ENCODE results near the gene ZNF385D. TPM values are rescaled to one million over a fixed set of nuclear protein-coding genes. Genes with fewer than 3 reads are reported as not detected.

ZNF385D gene, protein sequence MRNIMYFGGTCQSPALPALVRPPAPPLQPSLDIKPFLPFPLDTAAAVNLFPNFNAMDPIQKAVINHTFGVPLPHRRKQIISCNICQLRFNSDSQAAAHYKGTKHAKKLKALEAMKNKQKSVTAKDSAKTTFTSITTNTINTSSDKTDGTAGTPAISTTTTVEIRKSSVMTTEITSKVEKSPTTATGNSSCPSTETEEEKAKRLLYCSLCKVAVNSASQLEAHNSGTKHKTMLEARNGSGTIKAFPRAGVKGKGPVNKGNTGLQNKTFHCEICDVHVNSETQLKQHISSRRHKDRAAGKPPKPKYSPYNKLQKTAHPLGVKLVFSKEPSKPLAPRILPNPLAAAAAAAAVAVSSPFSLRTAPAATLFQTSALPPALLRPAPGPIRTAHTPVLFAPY
- not detected for total RNA-seq

GRCh38 chr3:21750831-21751391 is at the start of gene ZNF385D:
Gene ZNF385D (minus strand): TSS chr3:21751210. CDS start chr3:21750916, 294 bp downstream.
- Mint-ChIP-seq H3K9me3 (peaks cover 2 to 5% of the 10 kb centered on the region in 2 donors), H3K27ac (no peak within 1 kb of the TSS), H3K27me3 (ENCODE audit: low read depth) (peaks cover 5% of the 10 kb centered on the region), H3K36me3 (ENCODE audit: insufficient read depth in 2 of 2) (no peaks in the 10 kb centered on the region), H3K4me1 (ENCODE audit: low read depth) (no peaks in the 10 kb centered on the region), H3K4me3 (no peak within 1 kb of the TSS)
- ATAC-seq (replicated peaks in 1 of 2) = no peak
- no peak for DNase-seq

DNA sequence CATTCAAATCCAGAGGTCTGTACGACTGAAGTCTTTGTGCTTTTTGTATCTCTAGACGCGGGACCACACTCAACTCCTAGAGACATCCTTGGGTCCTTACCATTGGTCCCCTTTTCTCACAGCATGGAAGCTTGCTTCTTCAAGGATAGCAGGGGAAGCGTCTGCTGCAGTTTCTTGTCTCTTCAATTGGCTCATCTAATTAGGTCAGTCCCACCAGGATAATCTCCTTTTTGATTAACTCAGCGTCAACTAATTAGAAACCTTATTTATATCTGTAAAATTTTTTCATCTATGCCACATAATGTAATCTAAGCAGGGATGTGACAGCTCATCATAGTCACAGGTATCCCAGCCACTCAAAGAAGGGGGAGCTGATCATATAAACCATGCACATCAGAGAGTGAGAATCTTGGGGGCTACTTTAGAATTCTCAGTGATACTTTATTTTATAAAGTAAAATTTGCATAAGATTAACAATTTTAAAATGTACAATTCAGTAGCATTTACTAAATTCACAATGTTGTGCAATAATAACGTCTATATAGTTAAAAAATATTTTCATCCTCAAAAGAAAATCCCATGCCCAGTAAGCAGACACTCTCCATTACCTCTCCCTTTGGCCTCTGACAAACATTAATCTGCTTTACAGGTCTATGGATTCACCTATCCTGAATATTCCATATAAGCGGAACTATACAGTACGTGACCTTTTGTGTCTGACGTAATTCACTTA is 47.5 kb upstream of the ZNF385D start:
- no peak for ATAC-seq (replicated peaks in 1 of 2)
- no peak for DNase-seq
- no peak overlapping the region for H3K4me3 Mint-ChIP-seq
- peaks cover 0 to 2% of the 10 kb centered on the region in 2 donors for H3K36me3 Mint-ChIP-seq (ENCODE audit: insufficient read depth in 2 of 2)
- H3K9me3 Mint-ChIP-seq = peaks cover 9 to 13% of the 10 kb centered on the region in 2 donors
- no peak overlapping the region for H3K27ac Mint-ChIP-seq
- H3K27me3 Mint-ChIP-seq (ENCODE audit: low read depth) = no peaks in the 10 kb centered on the region
- H3K4me1 Mint-ChIP-seq (ENCODE audit: low read depth) = no peaks in the 10 kb centered on the region

GRCh38 chr3:21795921-21796320 is 44.9 kb upstream of the ZNF385D start:
- Mint-ChIP-seq H3K4me3 (no peak overlapping the region), H3K4me1 (ENCODE audit: low read depth) (no peaks in the 10 kb centered on the region), H3K9me3 (peaks cover 8 to 9% of the 10 kb centered on the region in 2 donors), H3K36me3 (ENCODE audit: insufficient read depth in 2 of 2) (peaks cover 0 to 2% of the 10 kb centered on the region in 2 donors), H3K27me3 (ENCODE audit: low read depth) (no peaks in the 10 kb centered on the region), H3K27ac (no peak overlapping the region)
- no peak for ATAC-seq (replicated peaks in 1 of 2)
- no peak for DNase-seq

DNA sequence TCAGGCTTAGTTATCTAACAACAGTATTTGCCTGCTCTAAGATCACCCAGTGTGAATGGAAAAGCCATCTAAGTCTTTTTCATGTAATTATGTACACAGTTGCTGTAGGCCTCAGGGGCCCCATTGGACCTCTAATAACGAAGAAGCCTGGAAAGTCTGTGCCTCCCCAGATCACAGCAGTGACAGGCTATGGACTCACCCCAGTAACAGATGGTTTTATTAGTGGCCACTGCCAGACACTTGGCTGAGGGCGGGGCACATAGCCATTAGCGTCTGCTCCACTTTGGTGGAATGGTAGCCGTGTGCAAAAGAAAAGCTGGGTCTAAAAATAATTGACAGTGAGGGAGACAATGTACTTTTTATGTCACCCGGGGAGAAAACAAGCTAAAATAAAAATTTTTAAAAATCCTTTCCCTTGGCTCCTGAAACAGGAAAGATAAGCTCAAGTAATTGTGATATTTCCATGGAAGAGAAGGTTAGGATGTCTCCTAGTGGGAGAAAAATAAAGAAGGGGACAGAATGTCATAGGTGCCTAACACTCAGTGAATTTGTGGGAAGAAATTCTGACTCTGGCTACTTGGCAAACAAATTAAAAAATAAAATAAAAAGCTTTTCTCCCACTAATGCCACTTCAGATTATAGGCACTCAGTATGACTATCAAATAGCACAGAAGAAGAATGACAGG is 44.3 kb upstream of the ZNF385D start:
- ATAC-seq (replicated peaks in 1 of 2) = no peak

GRCh38 chr3:21794291-21794690 is 43.3 kb upstream of the ZNF385D start:
- no peak for ATAC-seq (replicated peaks in 1 of 2)
- no peak for DNase-seq
- H3K27ac Mint-ChIP-seq = no peak overlapping the region
- no peak overlapping the region for H3K4me3 Mint-ChIP-seq
- H3K9me3 Mint-ChIP-seq = peaks cover 4 to 7% of the 10 kb centered on the region in 2 donors
- peaks cover 0 to 2% of the 10 kb centered on the region in 2 donors for H3K36me3 Mint-ChIP-seq (ENCODE audit: insufficient read depth in 2 of 2)
- no peaks in the 10 kb centered on the region for H3K4me1 Mint-ChIP-seq (ENCODE audit: low read depth)
- H3K27me3 Mint-ChIP-seq (ENCODE audit: low read depth) = no peaks in the 10 kb centered on the region

More for the DNA sequence above, 44.3 kb upstream of the ZNF385D start:
- peaks cover 0 to 2% of the 10 kb centered on the region in 2 donors for H3K36me3 Mint-ChIP-seq (ENCODE audit: insufficient read depth in 2 of 2)
- no peaks in the 10 kb centered on the region for H3K4me1 Mint-ChIP-seq (ENCODE audit: low read depth)
- no peaks in the 10 kb centered on the region for H3K27me3 Mint-ChIP-seq (ENCODE audit: low read depth)
- H3K4me3 Mint-ChIP-seq = no peak overlapping the region
- H3K9me3 Mint-ChIP-seq = peaks cover 6% of the 10 kb centered on the region in 2 donors
- no peak overlapping the region for H3K27ac Mint-ChIP-seq
- no peak for DNase-seq

DNA sequence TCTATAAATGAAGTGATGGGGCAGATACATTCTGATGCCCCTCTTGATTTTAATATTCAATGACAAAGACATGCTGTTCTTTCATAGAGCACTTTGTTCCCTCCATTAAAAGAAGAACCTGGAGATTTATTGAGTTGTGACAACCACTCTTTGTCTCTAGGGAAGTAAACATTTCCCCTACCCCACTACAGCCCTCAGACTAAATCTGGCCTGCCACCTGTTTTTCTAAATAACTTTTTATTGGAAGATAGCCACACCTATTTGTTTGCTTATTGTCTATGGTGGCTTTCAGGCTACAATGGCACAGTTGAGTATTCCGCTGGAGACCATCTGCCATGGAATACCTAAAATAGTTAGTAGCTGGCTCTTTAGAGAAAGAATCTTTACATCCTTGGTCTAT is 41.2 kb upstream of the ZNF385D start:
- no peak for ATAC-seq (replicated peaks in 1 of 2)

DNA sequence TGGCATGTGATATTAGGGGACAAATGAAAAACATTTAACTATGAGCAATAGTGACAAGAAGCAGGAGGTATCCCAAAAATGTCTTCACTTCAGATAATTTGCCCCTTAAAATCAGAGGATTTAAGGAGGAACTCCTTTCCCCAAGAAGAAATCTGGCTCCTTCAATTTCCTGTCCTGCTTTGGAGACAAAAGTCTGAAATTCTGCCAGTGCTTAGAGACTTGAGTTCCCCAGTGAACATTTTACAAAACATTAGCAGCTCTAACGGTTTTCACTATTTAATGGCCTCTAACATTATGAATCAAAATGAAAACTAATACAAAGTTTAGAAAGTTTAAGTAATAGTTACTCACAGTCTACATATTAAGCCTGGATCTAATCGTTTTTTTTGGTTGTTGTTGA is 40.3 kb upstream of the ZNF385D start:
- Mint-ChIP-seq H3K9me3 (peaks cover 3 to 8% of the 10 kb centered on the region in 2 donors), H3K4me1 (ENCODE audit: low read depth) (no peaks in the 10 kb centered on the region), H3K36me3 (ENCODE audit: insufficient read depth in 2 of 2) (peaks cover 0 to 3% of the 10 kb centered on the region in 2 donors), H3K4me3 (no peak overlapping the region), H3K27ac (no peak overlapping the region), H3K27me3 (ENCODE audit: low read depth) (no peaks in the 10 kb centered on the region)
- no peak for DNase-seq
- ATAC-seq (replicated peaks in 1 of 2) = no peak

More for the DNA sequence above, 41.2 kb upstream of the ZNF385D start:
- DNase-seq = no peak
- no peaks in the 10 kb centered on the region for H3K4me1 Mint-ChIP-seq (ENCODE audit: low read depth)
- H3K27me3 Mint-ChIP-seq (ENCODE audit: low read depth) = no peaks in the 10 kb centered on the region
- H3K9me3 Mint-ChIP-seq = peaks cover 3 to 8% of the 10 kb centered on the region in 2 donors
- peaks cover 0 to 3% of the 10 kb centered on the region in 2 donors for H3K36me3 Mint-ChIP-seq (ENCODE audit: insufficient read depth in 2 of 2)
- H3K4me3 Mint-ChIP-seq = no peak overlapping the region
- H3K27ac Mint-ChIP-seq = no peak overlapping the region

GRCh38 chr3:21790466-21790865 is 39.5 kb upstream of the ZNF385D start:
- peaks cover 0 to 11% of the 10 kb centered on the region in 2 donors for H3K9me3 Mint-ChIP-seq
- peaks cover 0 to 3% of the 10 kb centered on the region in 2 donors for H3K36me3 Mint-ChIP-seq (ENCODE audit: insufficient read depth in 2 of 2)
- no peaks in the 10 kb centered on the region for H3K4me1 Mint-ChIP-seq (ENCODE audit: low read depth)
- ATAC-seq (replicated peaks in 1 of 2) = no peak
- H3K27ac Mint-ChIP-seq = no peak overlapping the region
- DNase-seq = no peak
- H3K27me3 Mint-ChIP-seq (ENCODE audit: low read depth) = no peaks in the 10 kb centered on the region
- H3K4me3 Mint-ChIP-seq = no peak overlapping the region

DNA sequence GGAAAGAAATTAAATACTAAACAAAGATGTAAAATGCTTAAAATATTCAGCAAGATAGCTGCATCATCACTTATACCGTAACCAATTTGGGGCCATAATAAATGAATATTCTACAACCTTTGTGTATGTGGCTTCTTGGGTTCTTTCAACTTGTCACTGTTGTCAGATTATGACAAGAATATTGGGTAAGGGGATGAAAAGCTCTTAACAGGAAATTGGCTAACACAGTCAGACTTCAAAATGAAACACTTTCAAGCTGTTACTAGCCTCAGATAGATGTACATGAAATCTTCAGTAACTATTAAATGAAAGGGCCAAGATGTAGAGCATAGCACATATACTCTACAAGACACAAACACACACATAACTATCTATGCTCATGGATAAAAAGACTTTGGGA is 38.7 kb upstream of the ZNF385D start:
- Mint-ChIP-seq H3K4me3 (no peak overlapping the region), H3K27ac (no peak overlapping the region)

GRCh38 chr3:21786438-21786797 is 35.4 kb upstream of the ZNF385D start:
- Mint-ChIP-seq H3K9me3 (peaks cover 0 to 9% of the 10 kb centered on the region in 2 donors), H3K27me3 (ENCODE audit: low read depth) (no peaks in the 10 kb centered on the region), H3K4me3 (no peak overlapping the region), H3K36me3 (ENCODE audit: insufficient read depth in 2 of 2) (peaks cover 0 to 3% of the 10 kb centered on the region in 2 donors), H3K4me1 (ENCODE audit: low read depth) (no peaks in the 10 kb centered on the region), H3K27ac (no peak overlapping the region)
- no peak for ATAC-seq (replicated peaks in 1 of 2)
- DNase-seq = no peak

More for the DNA sequence above, 38.7 kb upstream of the ZNF385D start:
- peaks cover 0 to 12% of the 10 kb centered on the region in 2 donors for H3K9me3 Mint-ChIP-seq
- DNase-seq = no peak
- H3K27me3 Mint-ChIP-seq (ENCODE audit: low read depth) = no peaks in the 10 kb centered on the region
- ATAC-seq (replicated peaks in 1 of 2) = no peak
- no peaks in the 10 kb centered on the region for H3K4me1 Mint-ChIP-seq (ENCODE audit: low read depth)
- peaks cover 0 to 3% of the 10 kb centered on the region in 2 donors for H3K36me3 Mint-ChIP-seq (ENCODE audit: insufficient read depth in 2 of 2)

DNA sequence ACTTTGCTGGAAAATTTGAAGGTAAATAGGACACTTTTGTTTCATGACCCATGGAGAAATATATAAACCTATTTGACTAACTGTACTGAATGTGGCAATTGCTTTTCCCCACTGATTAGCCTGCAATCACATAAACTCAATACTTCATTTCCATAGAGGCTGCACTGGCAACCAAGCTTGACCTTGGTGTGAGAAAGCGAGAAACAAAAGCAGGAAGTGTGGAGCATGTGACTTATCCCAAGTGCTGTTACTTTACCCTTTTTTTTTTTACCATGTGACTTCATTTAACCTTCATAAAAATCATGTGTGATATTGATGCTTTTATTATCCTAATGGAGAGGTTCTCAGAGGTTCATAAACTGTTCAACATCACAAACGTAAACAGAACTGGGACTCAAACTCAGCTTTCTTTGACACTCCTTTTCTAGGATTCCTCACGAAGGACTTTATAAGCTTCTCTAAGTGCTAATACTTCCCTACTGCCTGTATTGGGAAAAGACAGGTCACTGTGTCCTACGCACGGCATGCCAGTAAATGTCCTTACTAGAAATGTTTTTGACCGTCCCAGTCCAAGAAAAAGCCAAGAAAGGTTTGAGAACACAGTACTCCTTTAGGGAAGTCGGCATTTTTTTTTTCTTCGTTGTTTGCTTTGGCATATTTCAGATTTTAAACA is 34.9 kb upstream of the ZNF385D start:
- no peak for DNase-seq
- Mint-ChIP-seq H3K4me3 (no peak overlapping the region), H3K9me3 (peaks cover under 1 to 9% of the 10 kb centered on the region in 2 donors), H3K4me1 (ENCODE audit: low read depth) (no peaks in the 10 kb centered on the region), H3K27me3 (ENCODE audit: low read depth) (no peaks in the 10 kb centered on the region), H3K27ac (no peak overlapping the region), H3K36me3 (ENCODE audit: insufficient read depth in 2 of 2) (peaks cover 0 to 3% of the 10 kb centered on the region in 2 donors)
- ATAC-seq (replicated peaks in 1 of 2) = no peak

- Mint-ChIP-seq H3K27me3 (ENCODE audit: low read depth) (no peaks in the 10 kb centered on the region), H3K9me3 (peaks cover 1 to 7% of the 10 kb centered on the region in 2 donors), H3K4me1 (ENCODE audit: low read depth) (no peaks in the 10 kb centered on the region), H3K4me3 (no peak overlapping the region), H3K36me3 (ENCODE audit: insufficient read depth in 2 of 2) (peaks cover 0 to 3% of the 10 kb centered on the region in 2 donors), H3K27ac (no peak overlapping the region)
- DNase-seq = no peak
- no peak for ATAC-seq (replicated peaks in 1 of 2)
Observed at GRCh38 chr3:21783839-21784238, 32.8 kb upstream of the ZNF385D start.
